Right atrium auricular region (tissue), 2 donors: Measurements from ENCODE around the gene CDC34. TPM values are rescaled to one million over a fixed set of nuclear protein-coding genes. Genes with fewer than 3 reads are reported as not detected.
A peak's percentile ranks its signal among the peaks of the same experiment; 100 is the strongest.

Experiments
- DNase-seq: peaks from one replicate; pipeline ENCODE4 v3.0.0-alpha.2; 2019; ENCODE audit warnings: low spot score
- H3K27ac ChIP-seq, 2 donors: fragments of 200-600 bp; sonication (generic); 1 replicate in 1 of 2; 2 replicates in 1 of 2; pipeline ENCODE4 v1.5.1; 2016 to 2019
- H3K27me3 ChIP-seq, 2 donors: fragments of 200-600 bp; sonication (generic); one replicate each; pipeline versions ENCODE4 v1.5.1 to v1.6.0; 2017 to 2019
- H3K36me3 ChIP-seq: fragments of 200-600 bp; sonication (generic); one replicate; pipeline ENCODE4 v1.5.1; 2016
- H3K4me1 ChIP-seq, 2 donors: fragments of 200-600 bp; sonication (generic); one replicate each; pipeline versions ENCODE4 v1.5.1 to v1.6.0; 2017 to 2019
- H3K4me3 ChIP-seq, 2 donors: fragments of 200-600 bp; sonication (generic); 1 replicate in 1 of 2; 2 replicates in 1 of 2; pipeline ENCODE4 v1.5.1; 2017 to 2019; ENCODE audit warnings: mild to moderate bottlenecking in 1 of 2, moderate library complexity in 1 of 2
- H3K9me3 ChIP-seq, 2 donors: fragments of 200-600 bp; sonication (generic); one replicate each; pipeline ENCODE4 v1.5.1; 2019
- total RNA-seq, 2 donors: library from RNA; depleted of rRNA; stranded (reverse); fragments of >200 nt; gene quantifications; one replicate each; pipeline ENCODE4 v1.1.0, GENCODE V29; 2016
- TF ChIP-seq, protein P1 (sequence below), 2 donors: fragments of 200-600 bp; sonication (generic); IDR thresholded peaks; one replicate each; pipeline ENCODE4 v1.5.1; 2019; ENCODE audit warnings: antibody characterized with exemption in 2 of 2

The CDC34 gene
- total RNA-seq, 2 donors from 2014 or later = 55.8 to 75.0 TPM

GRCh38 chr19:496986-497385 is 34.6 kb upstream of the CDC34 start:
- H3K4me1 ChIP-seq = peaks cover 0 to 21% of the 10 kb centered on the region in 2 donors
- no peak for DNase-seq
- no peaks in the 10 kb centered on the region for H3K36me3 ChIP-seq
- peaks cover 8 to 21% of the 10 kb centered on the region in 2 donors for H3K27me3 ChIP-seq
- TF ChIP-seq, protein P1, sequence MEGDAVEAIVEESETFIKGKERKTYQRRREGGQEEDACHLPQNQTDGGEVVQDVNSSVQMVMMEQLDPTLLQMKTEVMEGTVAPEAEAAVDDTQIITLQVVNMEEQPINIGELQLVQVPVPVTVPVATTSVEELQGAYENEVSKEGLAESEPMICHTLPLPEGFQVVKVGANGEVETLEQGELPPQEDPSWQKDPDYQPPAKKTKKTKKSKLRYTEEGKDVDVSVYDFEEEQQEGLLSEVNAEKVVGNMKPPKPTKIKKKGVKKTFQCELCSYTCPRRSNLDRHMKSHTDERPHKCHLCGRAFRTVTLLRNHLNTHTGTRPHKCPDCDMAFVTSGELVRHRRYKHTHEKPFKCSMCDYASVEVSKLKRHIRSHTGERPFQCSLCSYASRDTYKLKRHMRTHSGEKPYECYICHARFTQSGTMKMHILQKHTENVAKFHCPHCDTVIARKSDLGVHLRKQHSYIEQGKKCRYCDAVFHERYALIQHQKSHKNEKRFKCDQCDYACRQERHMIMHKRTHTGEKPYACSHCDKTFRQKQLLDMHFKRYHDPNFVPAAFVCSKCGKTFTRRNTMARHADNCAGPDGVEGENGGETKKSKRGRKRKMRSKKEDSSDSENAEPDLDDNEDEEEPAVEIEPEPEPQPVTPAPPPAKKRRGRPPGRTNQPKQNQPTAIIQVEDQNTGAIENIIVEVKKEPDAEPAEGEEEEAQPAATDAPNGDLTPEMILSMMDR (IDR thresholded peaks at IDR 0.05) = no peak
- H3K4me3 ChIP-seq = no peak overlapping the region
- no peak overlapping the region for H3K27ac ChIP-seq
- no peaks in the 10 kb centered on the region for H3K9me3 ChIP-seq

DNA sequence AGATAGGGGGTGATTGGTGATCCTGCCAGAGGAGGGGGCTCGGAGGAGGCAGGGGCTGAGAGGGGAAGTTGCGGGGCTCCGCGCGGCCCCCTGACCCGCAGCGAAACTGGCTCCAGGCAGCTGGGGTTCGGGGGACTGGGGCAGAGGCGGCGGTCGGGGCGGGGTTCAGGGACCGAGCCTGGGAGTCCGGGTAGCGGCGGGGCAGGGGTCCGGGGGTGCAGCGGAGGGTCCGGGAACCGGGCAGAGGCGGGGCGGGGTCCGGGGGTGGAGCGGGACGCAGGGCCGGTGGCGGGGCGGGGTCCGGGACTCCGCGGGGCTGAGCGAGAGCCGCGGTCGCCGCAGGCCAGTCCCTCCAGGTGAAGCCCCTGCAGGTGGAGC is 34.1 kb upstream of the CDC34 start:
- no peaks in the 10 kb centered on the region for H3K9me3 ChIP-seq
- no peak overlapping the region for H3K27ac ChIP-seq
- H3K4me1 ChIP-seq = peaks cover 0 to 21% of the 10 kb centered on the region in 2 donors
- TF ChIP-seq, protein P1 (IDR thresholded peaks at IDR 0.05) = no peak
- no peak for DNase-seq
- peak overlapping the region in 1 of 2 donors; percentile 11 for H3K4me3 ChIP-seq
- H3K36me3 ChIP-seq = no peaks in the 10 kb centered on the region
- peaks cover 8 to 21% of the 10 kb centered on the region in 2 donors for H3K27me3 ChIP-seq

DNA sequence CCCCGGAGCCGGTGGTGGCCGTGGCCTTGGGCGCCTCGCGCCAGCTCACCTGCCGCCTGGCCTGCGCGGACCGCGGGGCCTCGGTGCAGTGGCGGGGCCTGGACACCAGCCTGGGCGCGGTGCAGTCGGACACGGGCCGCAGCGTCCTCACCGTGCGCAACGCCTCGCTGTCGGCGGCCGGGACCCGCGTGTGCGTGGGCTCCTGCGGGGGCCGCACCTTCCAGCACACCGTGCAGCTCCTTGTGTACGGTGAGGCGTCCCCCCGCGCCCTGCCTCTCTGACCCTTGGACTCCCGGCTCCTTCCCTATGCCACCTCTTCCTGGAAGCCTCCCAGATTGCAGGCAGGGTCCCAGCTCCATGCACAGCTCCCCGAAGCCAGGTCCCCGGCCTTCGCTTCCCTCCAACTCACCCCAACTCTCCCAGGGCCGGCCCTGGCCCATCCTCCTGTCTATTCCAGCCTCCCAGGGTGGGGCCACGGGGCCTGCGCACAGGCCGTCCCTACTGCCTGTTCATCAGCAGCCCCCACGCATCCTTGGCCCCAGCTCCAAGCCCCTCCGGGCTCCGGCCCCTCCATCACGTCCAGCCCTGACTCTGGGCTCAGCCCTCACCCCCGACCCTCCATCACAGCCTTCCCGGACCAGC is 33.6 kb upstream of the CDC34 start:
- H3K27ac ChIP-seq = no peak overlapping the region
- H3K9me3 ChIP-seq = no peaks in the 10 kb centered on the region
- peaks cover 8 to 21% of the 10 kb centered on the region in 2 donors for H3K27me3 ChIP-seq
- H3K4me3 ChIP-seq = peak overlapping the region in 1 of 2 donors; percentile 11
- TF ChIP-seq, protein P1 (IDR thresholded peaks at IDR 0.05) = no peak
- H3K4me1 ChIP-seq = peaks cover 0 to 21% of the 10 kb centered on the region in 2 donors
- no peak for DNase-seq
- H3K36me3 ChIP-seq = no peaks in the 10 kb centered on the region

DNA sequence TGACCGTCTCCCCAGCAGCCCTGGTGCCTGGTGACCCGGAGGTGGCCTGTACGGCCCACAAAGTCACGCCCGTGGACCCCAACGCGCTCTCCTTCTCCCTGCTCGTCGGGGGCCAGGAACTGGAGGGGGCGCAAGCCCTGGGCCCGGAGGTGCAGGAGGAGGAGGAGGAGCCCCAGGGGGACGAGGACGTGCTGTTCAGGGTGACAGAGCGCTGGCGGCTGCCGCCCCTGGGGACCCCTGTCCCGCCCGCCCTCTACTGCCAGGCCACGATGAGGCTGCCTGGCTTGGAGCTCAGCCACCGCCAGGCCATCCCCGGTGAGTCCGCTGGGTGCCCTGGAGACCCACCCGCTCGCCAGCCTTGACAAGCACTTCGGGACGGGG is 33.1 kb upstream of the CDC34 start:
- Histone ChIP-seq H3K4me1 (peaks cover 0 to 21% of the 10 kb centered on the region in 2 donors), H3K9me3 (no peaks in the 10 kb centered on the region), H3K4me3 (no peak overlapping the region), H3K36me3 (no peaks in the 10 kb centered on the region), H3K27ac (no peak overlapping the region), H3K27me3 (peaks cover 8 to 21% of the 10 kb centered on the region in 2 donors)
- DNase-seq = no peak
- TF ChIP-seq, protein P1 (IDR thresholded peaks at IDR 0.05) = no peak

DNA sequence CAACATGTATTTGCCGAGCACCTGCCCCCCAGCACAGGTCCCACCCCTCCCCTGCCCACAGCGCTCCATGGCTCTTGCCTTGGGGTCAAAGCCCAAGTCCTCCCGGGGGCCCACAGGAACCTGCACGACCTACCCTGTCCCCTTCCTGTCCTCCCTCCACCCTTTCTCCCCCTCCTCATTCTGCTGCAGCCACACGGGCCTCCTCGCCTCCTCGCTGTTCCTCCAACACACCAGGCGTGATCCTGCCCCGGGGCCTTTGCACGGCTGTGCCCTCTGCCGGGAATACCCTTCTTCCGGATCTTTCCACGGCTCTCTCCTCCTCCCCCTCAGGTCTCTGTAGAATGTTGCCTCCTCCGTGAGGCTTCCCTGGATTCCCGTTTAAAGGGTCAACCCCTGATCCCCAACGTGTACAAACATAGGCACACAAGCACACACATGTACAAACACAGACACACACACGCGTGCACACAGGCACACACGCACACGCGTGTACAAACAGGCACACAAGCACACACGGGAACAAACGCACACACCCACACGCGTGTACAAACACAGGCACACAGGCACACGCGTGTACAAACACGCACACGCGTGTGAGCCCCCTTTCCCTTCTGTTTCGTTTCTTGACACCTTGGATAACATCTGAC is 32.5 kb upstream of the CDC34 start:
- DNase-seq = no peak
- Histone ChIP-seq H3K27me3 (peaks cover 8 to 21% of the 10 kb centered on the region in 2 donors), H3K4me3 (no peak overlapping the region), H3K9me3 (no peaks in the 10 kb centered on the region), H3K36me3 (no peaks in the 10 kb centered on the region), H3K4me1 (peaks cover 0 to 21% of the 10 kb centered on the region in 2 donors), H3K27ac (no peak overlapping the region)
- TF ChIP-seq, protein P1 (IDR thresholded peaks at IDR 0.05) = no peak
